GM12874 (cell line): ENCODE measurements around the gene GAN.

Experiments used
- TF ChIP-seq, protein P1 (sequence below): IDR thresholded peaks from 2 replicates; pipeline ENCODE4 v1.5.1; 2011; ENCODE audit warnings: low read depth, mild to moderate bottlenecking, control low read depth, low read length, moderate library complexity; ENCODE audit not compliant: insufficient read depth

Gene GAN

DNA sequence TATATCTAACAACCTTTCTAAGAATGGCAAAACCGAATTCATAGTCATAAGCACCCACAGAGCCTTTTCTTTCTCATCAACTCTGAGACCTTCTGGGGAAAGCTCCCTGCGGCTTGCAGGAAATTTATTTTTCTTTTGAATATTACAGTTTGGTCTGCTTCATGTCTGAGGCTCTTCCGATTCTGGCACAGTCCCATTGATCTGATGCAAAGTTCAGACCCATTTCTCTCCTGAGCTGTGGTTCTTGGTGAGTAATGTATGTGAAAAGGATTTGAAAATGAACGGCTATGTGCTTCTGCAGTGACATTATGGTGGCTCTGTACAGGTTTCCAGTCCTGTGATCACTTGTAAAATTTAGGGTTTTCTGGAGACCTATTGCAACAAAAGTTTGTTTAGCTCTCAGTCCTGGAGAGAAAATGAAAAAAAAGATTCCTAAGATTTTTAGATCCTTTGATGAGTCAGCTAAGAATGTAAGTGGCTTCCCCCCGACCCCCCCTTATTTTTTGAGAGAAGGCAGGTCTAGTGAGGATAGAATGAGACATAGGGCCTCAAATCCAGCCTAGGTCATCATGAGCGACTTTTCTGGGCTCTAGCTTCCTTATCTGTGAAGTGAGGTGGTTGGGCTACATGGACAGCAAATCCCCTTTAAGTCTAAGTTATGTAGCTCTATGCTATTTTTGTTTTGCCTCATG lies 4.6 kb downstream of the GAN start:
- TF ChIP-seq, protein P1, sequence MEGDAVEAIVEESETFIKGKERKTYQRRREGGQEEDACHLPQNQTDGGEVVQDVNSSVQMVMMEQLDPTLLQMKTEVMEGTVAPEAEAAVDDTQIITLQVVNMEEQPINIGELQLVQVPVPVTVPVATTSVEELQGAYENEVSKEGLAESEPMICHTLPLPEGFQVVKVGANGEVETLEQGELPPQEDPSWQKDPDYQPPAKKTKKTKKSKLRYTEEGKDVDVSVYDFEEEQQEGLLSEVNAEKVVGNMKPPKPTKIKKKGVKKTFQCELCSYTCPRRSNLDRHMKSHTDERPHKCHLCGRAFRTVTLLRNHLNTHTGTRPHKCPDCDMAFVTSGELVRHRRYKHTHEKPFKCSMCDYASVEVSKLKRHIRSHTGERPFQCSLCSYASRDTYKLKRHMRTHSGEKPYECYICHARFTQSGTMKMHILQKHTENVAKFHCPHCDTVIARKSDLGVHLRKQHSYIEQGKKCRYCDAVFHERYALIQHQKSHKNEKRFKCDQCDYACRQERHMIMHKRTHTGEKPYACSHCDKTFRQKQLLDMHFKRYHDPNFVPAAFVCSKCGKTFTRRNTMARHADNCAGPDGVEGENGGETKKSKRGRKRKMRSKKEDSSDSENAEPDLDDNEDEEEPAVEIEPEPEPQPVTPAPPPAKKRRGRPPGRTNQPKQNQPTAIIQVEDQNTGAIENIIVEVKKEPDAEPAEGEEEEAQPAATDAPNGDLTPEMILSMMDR, result no peak

GRCh38 chr16:81321039-81321438 lies 6.3 kb downstream of the GAN start:
- TF ChIP-seq, protein P1, result no peak

GRCh38 chr16:81321536-81321935 lies 6.8 kb downstream of the GAN start:
- TF ChIP-seq, protein P1, result no peak

DNA sequence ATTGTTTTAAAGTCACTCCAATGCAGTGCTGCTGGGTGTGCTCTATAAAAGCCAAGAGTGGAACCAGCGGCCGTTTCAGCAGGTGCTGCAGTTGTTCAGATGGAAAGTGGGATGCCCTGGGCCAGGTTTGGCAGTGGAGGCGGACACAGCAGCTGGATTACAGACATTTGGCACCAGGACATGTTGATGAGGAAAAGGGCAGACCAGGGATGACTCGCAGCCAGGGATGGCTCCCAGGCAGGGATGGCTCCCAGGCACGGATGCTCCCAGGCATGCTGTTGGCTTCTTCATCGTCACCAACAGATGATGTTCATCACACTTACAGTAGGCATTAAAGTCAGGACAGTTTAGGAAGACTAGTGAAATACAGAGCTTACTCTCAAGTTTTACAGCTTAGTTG lies 10.0 kb downstream of the GAN start:
- TF ChIP-seq, protein P1, result no peak

GRCh38 chr16:81327011-81327410 lies 12.2 kb downstream of the GAN start:
- TF ChIP-seq, protein P1, result no peak

GRCh38 chr16:81327447-81328196 lies 12.9 kb downstream of the GAN start:
- TF ChIP-seq, protein P1, result no peak

- TF ChIP-seq, protein P1, result no peak
Measured at GRCh38 chr16:81329947-81330346, 15.2 kb downstream of the GAN start.
